ENCODE results near the gene SPATA25. TPM values are rescaled to one million over a fixed set of nuclear protein-coding genes. Genes with fewer than 3 reads are reported as not detected.
A peak's percentile ranks its signal among the peaks of the same experiment; 100 is the strongest.

SPATA25 gene
- total RNA-seq, 1 experiment from 2014 or later = 7.3 TPM

DNA sequence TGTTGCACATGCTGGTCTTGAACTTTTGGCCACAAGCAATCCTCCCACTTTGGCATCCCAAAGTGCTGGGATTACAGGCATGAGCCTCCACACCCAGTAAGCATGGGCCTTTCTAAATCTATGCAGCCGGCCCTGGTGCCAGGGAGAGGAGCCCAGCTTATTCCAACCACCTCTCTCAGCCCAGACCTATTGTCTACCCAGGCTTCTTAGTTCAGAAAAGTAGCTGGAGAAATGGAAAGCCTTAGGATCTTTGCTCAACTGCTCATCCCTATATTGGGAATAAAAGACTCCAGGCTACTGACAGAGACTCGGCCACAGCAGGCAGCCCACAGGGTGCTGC, 39.3 kb upstream of the SPATA25 start:
- H3K27ac Mint-ChIP-seq (ENCODE audit: unreplicated experiment) = peak overlapping the region; percentile 18
- H3K9me3 Mint-ChIP-seq (ENCODE audit: unreplicated experiment) = no peaks in the 10 kb centered on the region
- CTCF ChIA-PET = interaction anchor here (0.6 to 2.9 kb wide), 4 partner anchors 35 to 385 kb away, joined by 3 to 17 read pairs (median 4); partner anchors contain the start of gene CTSA
- peaks cover 38% of the 10 kb centered on the region for H3K4me1 ChIP-seq
- POLR2A ChIA-PET = interaction anchor here (0.6 to 1.9 kb wide), 3 partner anchors 8 to 1526 kb away, joined by 3 to 9 read pairs (median 5); partner anchors contain the start of gene PCIF1
- no peak for TF ChIP-seq CTCF (IDR thresholded peaks at IDR 0.05; ENCODE audit: insufficient read depth in 1 of 2, low read depth in 1 of 2, low read length in 1 of 2, severe bottlenecking in 1 of 2, unreplicated experiment in 1 of 2)
- no peaks in the 10 kb centered on the region for H3K36me3 ChIP-seq (ENCODE audit: control insufficient read depth, insufficient read depth, low read length)
- no peaks in the 10 kb centered on the region for H3K9me3 ChIP-seq
- no peak overlapping the region for H3K4me3 Mint-ChIP-seq (ENCODE audit: unreplicated experiment)
- no peaks in the 10 kb centered on the region for H3K36me3 Mint-ChIP-seq (ENCODE audit: insufficient read depth, unreplicated experiment)
- no peaks in the 10 kb centered on the region for H3K27me3 ChIP-seq (replicated peaks; ENCODE audit: control insufficient read depth, insufficient read depth, low read length)
- DNase-seq = no peak
- H3K27me3 Mint-ChIP-seq (ENCODE audit: insufficient read depth, unreplicated experiment) = no peaks in the 10 kb centered on the region
- intact Hi-C loops (cut with micrococcal nuclease; ENCODE audit: unreplicated experiment) = no loop called here
- peaks cover 11% of the 10 kb centered on the region for H3K4me1 Mint-ChIP-seq (ENCODE audit: low read depth, unreplicated experiment)
- no TSS peak for BruUV-seq (replicated peaks)
- no peak overlapping the region for H3K4me3 ChIP-seq (ENCODE audit: low read depth, low read length)

DNA sequence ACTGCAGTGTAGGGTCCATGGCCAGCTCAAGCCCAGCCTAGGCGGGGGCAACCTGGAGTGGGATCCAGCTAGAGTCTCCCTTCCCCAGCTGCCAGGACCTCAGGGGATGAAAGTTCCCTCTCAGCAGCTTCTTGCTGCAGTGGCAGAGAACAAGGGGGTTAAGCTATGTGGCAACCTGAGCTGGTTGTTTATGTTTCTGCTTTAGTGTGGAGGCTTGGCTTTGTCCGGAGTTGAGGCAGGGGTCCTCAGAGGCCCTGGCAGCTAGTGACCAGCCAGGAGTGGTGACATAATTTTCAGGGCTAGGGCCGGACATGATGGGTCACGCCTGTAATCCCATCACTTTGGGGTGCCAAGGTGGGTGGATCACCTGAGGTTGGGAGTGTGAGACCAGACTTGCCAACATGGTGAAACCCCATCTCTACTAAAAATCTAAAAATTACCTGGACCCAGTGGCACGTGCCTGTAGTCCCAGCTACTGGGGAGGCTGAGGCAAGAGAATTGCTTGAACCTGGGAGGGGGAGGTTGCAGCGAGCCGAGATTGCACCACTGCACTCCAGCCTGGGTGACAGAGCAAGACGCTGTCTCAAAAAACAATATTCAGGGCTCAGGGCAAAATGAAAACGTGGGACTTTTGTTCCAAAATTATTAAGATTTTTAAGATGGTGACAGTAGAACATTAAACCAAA, 38.5 kb upstream of the SPATA25 start:
- intact Hi-C loops (cut with micrococcal nuclease; ENCODE audit: unreplicated experiment) = no loop called here
- no peak overlapping the region for H3K4me3 Mint-ChIP-seq (ENCODE audit: unreplicated experiment)
- H3K36me3 ChIP-seq (ENCODE audit: control insufficient read depth, insufficient read depth, low read length) = no peaks in the 10 kb centered on the region
- no peaks in the 10 kb centered on the region for H3K9me3 ChIP-seq
- no peaks in the 10 kb centered on the region for H3K27me3 Mint-ChIP-seq (ENCODE audit: insufficient read depth, unreplicated experiment)
- no peak overlapping the region for H3K4me3 ChIP-seq (ENCODE audit: low read depth, low read length)
- TF ChIP-seq CTCF (IDR thresholded peaks at IDR 0.05; ENCODE audit: insufficient read depth in 1 of 2, low read depth in 1 of 2, low read length in 1 of 2, severe bottlenecking in 1 of 2, unreplicated experiment in 1 of 2) = no peak
- peaks cover 15% of the 10 kb centered on the region for H3K4me1 Mint-ChIP-seq (ENCODE audit: low read depth, unreplicated experiment)
- no TSS peak for BruUV-seq (replicated peaks)
- peaks cover 34% of the 10 kb centered on the region for H3K4me1 ChIP-seq
- H3K36me3 Mint-ChIP-seq (ENCODE audit: insufficient read depth, unreplicated experiment) = no peaks in the 10 kb centered on the region
- CTCF ChIA-PET = interaction anchor here (0.7 to 2.9 kb wide), 3 partner anchors 18 to 36 kb away, joined by 3 to 17 read pairs (median 3); partner anchors contain the start of gene CTSA
- POLR2A ChIA-PET = interaction anchor here (1.9 kb wide), 1 partner anchor 9 kb away, joined by 9 read pairs; the partner anchor contains the start of gene PCIF1
- H3K27ac Mint-ChIP-seq (ENCODE audit: unreplicated experiment) = peak overlapping the region; percentile 25
- no peaks in the 10 kb centered on the region for H3K9me3 Mint-ChIP-seq (ENCODE audit: unreplicated experiment)
- no peak for DNase-seq
- no peaks in the 10 kb centered on the region for H3K27me3 ChIP-seq (replicated peaks; ENCODE audit: control insufficient read depth, insufficient read depth, low read length)

DNA sequence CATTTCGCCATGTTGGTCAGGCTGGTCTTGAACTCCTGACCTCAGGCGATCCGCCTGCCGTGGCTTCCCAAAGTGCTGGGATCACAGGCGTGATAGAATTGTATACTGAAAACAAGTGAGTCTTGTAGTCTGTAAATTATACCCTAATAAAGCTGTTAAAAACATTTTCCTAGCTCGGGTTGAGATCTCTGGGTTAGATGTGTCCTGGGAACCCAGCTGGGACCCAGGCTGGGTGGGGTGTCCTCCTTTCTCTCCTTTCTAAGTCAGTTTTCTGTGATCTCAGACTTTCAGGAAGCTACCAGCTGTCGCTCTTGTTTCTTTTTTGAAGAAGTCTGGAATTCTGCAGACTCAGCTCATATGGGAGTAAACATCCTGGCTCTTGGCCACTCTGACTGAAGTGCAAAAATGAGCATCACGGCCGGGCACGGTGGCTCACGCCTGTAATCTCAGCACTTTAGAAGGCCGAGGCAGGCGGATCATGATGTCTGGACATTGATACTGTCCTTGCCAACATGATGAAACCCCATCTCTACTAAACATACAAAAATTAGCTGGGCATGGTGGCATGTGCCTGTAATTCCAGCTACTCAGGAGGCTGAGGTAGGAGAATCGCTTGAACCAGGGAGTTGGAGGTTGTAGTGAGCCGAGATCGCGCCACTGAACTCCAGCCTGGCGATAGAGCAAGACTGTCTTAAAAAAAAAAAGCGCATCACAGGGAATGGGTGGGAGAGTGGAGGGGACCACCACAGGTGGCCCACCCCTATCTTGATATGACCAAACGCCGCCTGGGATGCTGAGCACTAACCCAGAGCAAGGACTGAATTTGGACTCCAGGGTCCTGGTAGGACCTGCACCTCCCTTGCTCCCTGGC, 37.2 kb upstream of the SPATA25 start:
- CTCF ChIA-PET = interaction anchor here (0.6 to 0.8 kb wide), 2 partner anchors 9 to 371 kb away, joined by 3 read pairs; no protein-coding TSS in a partner anchor
- H3K27me3 ChIP-seq (replicated peaks; ENCODE audit: control insufficient read depth, insufficient read depth, low read length) = no peaks in the 10 kb centered on the region
- no peaks in the 10 kb centered on the region for H3K36me3 ChIP-seq (ENCODE audit: control insufficient read depth, insufficient read depth, low read length)
- no peak overlapping the region for H3K4me3 ChIP-seq (ENCODE audit: low read depth, low read length)
- intact Hi-C loops (cut with micrococcal nuclease; ENCODE audit: unreplicated experiment) = no loop called here
- Mint-ChIP-seq H3K4me3 (ENCODE audit: unreplicated experiment) (no peak overlapping the region), H3K27ac (ENCODE audit: unreplicated experiment) (no peak overlapping the region), H3K4me1 (ENCODE audit: low read depth, unreplicated experiment) (peaks cover 15% of the 10 kb centered on the region), H3K27me3 (ENCODE audit: insufficient read depth, unreplicated experiment) (no peaks in the 10 kb centered on the region), H3K36me3 (ENCODE audit: insufficient read depth, unreplicated experiment) (no peaks in the 10 kb centered on the region), H3K9me3 (ENCODE audit: unreplicated experiment) (no peaks in the 10 kb centered on the region)
- no peak for TF ChIP-seq CTCF (IDR thresholded peaks at IDR 0.05; ENCODE audit: insufficient read depth in 1 of 2, low read depth in 1 of 2, low read length in 1 of 2, severe bottlenecking in 1 of 2, unreplicated experiment in 1 of 2)
- no peak for DNase-seq
- H3K4me1 ChIP-seq = peaks cover 34% of the 10 kb centered on the region
- H3K9me3 ChIP-seq = no peaks in the 10 kb centered on the region
- POLR2A ChIA-PET = interaction anchor here (0.6 to 2.2 kb wide), 2 partner anchors 10 to 66 kb away, joined by 7 to 10 read pairs; partner anchors contain the start of gene PCIF1
- BruUV-seq (replicated peaks) = no TSS peak
